Skeletal muscle cell (primary cell): Measurements from ENCODE around the gene SNX14.
A peak's percentile ranks its signal among the peaks of the same experiment; 100 is the strongest.
"Not testable (repeated sequence)": the region's sequence is repeated elsewhere in the genome, so short reads cannot be mapped to it uniquely, and the experiment has no call there.

ENCODE experiments used
- DNase-seq: peaks from one replicate; pipeline ENCODE4 v3.0.0-alpha.2; 2010; ENCODE audit warnings: low read depth
- H3K4me3 ChIP-seq: 2 replicates; pipeline ENCODE4 v1.5.1; 2011; ENCODE audit warnings: low read depth, mild to moderate bottlenecking, control low read depth, low read length, moderate library complexity

The SNX14 gene

DNA sequence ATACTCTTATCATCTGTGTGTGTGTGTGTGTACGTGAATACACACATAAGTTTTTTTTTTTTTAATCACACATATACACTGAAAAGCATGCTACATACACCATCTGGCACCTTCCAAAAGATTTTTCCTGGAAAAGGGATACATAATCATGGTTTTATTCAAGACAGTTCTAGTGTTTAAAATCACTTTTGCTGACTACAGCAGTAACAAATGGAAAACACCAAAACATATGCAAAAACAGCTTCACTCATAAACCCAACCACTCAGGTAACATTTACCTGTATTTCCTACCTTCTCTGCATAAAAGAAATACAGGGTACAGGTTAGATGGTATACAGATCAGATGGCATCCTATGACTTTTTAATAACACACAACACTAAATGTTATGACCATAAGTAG, 2.5 kb downstream of the SNX14 start:
- no peak overlapping the region for H3K4me3 ChIP-seq
- no peak for DNase-seq

DNA sequence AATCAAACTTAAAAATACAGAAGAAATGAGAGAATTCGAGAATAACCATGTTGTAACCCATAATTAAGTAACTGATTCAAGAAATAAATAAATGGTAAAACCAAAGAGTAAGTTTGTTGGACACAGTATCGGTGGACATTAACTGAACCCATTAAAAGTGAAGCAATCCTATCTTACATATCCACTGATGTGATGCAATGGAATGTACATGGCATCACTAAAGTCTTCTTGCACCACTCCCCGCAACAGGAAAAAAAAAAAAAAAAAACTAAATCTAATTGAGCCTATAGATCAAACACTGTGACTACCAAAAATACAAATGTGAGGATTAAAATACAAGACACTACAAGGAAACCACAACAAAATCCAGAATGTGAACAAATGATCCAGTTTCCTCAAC, 7.9 kb downstream of the SNX14 start:
- DNase-seq = no peak
- no peak overlapping the region for H3K4me3 ChIP-seq

DNA sequence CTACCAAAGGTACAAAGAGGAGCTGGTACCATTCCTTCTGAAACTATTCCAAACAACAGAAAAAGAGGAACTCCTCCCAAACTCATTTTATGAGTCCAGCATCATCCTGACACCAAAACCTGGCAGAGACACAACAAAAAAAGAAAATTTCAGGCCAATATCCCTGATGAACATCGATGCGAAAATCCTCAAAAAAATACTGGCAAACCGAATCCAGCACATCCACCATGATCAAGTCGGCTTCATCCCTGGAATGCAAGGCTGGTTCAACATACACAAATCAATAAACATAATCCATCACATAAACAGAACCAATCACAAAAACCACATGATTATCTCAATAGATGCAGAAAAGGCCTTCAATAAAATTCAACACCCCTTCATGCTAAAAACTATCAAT, 10.8 kb downstream of the SNX14 start:
- not testable (repeated sequence) for H3K4me3 ChIP-seq

DNA sequence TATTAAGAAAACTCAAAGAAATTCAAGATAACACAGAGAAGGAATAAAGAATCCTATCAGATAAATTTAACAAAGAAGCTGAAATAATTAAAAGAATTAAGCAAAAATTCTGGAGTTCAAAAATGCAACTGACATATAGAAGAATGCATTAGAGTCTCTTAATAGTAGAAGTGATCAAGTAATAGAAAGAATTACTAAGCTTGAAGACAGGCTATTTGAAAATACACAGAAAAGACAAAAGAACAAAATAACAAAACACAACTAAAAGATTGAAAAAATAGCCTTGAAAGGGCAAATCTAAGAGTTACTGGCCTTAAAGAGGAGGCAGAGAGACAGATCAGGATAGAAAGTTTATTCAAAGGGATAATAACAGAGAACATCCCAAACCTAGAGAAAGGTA, 12.1 kb downstream of the SNX14 start:
- no peak overlapping the region for H3K4me3 ChIP-seq
- DNase-seq = no peak

More for the DNA sequence above, 10.8 kb downstream of the SNX14 start:
- DNase-seq = not testable (repeated sequence)

DNA sequence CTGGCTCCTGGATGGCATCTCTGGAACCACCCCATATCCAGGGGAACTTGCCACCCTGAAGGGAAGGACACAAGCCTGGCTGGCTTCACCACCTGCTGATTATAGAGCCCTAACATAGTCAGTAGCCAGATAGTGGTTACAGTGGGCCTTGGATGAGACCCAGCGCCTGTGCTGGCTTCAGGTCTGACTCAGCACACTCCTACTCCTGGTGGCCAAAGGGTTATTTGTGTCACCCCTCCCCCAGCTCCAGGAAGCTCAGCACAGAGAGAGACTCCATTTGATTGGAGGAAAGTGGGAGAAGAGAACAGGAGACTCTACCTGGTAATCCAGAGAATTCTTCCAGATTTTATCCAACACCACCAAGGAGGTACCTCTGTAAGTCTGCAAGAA, 12.8 kb downstream of the SNX14 start:
- H3K4me3 ChIP-seq = no peak overlapping the region
- DNase-seq = no peak

DNA sequence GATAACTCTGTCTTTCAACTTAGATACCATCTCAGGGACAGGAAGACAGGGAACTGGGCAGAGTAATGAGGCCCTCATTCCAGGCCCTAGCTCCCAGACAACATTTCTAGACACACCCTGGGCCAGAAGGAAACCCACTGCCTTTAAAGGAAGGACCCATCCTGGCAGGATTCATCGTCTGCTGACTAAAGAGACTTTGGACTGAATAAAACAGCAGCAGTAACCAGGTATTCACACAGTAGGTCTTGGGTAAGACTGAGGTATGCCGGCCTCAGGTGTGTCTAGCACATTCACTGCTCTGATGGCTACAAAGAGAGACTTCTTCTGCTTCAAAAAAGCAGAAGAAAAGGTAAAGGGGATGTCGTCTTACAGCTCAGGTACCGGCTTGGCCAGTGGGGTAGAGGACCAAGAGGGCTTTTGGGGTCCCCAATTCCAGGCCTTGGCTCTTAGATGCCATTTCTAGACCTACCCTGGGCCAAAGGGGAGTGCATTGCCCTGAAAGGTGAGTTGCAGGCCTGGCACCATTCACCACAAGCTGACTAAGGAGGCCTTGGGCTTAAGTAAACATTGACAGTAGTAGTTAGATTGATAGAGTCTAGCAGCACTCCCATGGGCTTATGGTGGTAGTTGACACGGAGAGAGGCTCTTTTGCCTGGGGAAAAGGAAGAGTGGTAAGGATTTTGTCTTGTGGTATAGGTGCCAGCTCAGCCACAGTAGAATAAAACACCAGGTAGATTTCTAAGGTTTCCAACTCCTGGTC, 13.4 kb downstream of the SNX14 start:
- DNase-seq = no peak
- H3K4me3 ChIP-seq = no peak overlapping the region

DNA sequence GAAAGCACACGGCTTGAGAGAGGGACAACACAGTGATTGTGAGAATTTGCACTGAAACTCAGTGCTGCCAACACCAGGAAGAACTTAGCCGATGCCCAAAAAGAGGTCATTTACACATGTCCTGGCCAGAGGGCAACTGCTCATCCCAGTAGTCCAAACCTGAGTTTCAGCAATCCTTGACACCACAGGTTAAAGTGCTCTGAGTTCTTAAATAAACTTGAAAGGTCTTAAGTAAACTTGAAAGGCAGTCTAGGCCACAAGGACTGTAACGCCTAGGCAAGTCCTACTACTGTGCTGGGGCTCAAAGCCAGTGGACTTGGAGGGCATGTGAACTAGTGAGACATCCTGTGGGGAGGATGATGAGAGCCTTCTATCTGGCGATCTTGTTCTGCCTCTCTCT, 14.1 kb downstream of the SNX14 start:
- no peak overlapping the region for H3K4me3 ChIP-seq
- DNase-seq = no peak

DNA sequence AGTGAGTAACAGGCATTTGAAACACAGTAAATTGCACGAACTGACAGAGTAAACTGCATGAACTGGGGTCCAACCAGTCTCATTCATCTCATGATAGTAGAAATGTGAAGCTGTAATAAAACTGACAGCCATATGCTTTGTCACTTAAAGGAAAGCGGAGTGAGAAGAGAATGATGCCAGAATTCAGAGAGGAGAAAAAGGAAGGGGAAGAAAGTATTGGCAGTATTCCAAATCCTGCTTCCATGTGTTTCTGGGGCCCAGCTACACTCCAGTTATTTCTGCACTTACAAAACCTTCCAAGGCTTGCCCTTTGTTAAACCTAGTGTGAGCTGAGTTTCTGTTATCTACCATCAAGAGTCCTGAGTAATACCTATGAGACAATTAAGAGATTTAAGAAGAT, 17.2 kb downstream of the SNX14 start:
- DNase-seq = no peak
- H3K4me3 ChIP-seq = no peak overlapping the region

DNA sequence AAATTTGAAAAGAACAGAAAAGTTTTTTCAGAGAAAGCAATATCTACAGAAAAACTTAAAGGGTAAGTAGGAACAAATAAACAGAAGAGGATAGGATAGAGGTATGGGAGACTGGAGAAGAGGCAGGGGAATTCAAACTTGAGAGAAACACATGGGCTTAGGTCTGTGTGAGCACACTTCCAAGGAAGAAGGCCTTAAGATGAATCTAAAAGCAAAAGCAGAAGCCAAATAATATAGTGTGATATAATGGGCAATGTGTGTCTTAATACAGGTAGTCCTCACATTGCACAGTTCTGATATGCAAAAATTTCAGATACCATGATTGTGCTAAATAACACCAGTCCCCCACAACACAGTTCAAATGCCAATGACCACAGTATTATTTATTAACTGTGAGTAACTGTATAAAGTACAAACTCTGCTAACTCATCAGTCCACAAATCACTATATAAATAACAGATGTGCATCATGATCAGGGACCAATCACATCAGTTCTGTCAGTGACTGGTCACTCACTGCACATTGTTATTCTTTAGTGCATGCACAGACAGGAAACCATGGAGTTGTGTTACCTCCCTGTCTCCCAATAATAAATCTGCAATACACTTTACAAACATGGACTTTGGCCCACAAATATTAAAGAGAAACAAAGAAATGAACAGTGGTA, 18.6 kb downstream of the SNX14 start:
- DNase-seq = peak; percentile 42
- H3K4me3 ChIP-seq = no peak overlapping the region

DNA sequence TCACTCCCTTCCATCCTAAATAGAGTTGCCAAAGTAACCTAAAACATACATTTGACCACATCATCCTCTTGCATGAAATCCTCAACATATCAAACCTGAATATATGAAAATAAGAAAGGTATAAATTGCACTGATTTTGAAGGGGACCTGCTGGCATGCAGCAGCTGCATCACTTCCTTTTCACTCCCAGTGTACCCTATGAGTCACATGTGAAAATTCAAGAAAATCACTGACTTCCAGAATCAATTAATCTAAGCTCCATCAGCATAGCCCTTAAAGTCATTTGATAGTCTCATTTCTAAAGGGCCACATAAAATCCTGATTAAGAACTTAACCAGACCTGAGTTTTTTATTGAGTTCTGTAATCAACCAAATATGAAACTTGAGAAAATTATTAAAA, 24.3 kb downstream of the SNX14 start:
- no peak for DNase-seq

DNA sequence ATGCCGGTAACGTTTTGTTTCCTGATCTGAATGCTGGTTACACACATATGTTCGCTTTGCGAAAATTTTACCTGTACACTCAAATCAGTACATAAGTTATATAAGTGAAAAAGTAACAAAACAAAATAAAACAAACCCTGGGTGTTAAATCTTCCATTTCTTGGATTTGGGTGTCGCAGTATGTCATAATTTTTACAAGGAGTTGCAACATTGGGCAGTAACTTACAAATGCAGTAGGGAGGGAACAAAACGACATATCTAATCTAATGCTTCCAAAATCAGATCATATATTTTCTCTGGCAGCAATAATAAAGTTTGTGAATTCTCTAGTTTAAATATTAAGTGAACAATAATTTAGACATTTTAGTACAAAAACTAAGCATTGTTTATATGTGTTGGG, 25.2 kb downstream of the SNX14 start:
- no peak for DNase-seq
- no peak overlapping the region for H3K4me3 ChIP-seq

More for the DNA sequence above, 24.3 kb downstream of the SNX14 start:
- no peak overlapping the region for H3K4me3 ChIP-seq

DNA sequence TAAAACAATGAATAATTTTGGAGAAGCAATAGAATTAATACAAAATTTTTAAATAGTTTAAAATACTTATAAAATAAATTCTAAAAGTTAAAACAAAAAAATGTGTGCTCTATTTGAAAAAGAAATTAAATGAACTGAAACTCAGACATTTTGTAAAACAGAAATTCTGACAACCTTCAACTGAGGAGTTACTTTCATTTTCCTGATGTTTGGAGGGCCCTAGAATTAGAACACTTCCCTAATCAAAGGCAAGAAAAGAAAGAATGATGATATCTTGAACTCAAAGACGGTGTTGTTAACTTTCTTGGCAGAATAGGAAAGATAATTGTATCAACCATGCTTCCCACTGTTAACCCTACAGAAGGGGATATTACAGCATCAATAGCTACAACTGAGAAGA, 27.9 kb downstream of the SNX14 start:
- no peak for DNase-seq
- H3K4me3 ChIP-seq = no peak overlapping the region

DNA sequence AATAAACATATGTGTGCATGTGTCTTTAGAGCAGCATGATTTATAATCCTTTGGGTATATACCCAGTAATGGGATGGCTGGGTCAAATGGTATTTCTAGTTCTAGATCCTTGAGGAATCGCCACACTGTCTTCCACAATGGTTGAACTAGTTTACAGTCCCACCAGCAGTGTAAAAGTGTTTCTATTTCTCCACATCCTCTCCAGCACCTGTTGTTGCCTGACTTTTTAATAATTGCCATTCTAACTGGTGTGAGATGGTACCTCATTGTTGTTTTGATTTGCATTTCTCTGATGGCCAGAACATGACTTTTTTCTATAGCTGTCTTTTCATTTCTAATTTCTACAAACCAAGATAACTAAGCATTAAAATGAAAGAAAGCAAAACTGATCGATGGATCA, 29.4 kb downstream of the SNX14 start:
- DNase-seq, H3K4me3 ChIP-seq: not testable (repeated sequence)

DNA sequence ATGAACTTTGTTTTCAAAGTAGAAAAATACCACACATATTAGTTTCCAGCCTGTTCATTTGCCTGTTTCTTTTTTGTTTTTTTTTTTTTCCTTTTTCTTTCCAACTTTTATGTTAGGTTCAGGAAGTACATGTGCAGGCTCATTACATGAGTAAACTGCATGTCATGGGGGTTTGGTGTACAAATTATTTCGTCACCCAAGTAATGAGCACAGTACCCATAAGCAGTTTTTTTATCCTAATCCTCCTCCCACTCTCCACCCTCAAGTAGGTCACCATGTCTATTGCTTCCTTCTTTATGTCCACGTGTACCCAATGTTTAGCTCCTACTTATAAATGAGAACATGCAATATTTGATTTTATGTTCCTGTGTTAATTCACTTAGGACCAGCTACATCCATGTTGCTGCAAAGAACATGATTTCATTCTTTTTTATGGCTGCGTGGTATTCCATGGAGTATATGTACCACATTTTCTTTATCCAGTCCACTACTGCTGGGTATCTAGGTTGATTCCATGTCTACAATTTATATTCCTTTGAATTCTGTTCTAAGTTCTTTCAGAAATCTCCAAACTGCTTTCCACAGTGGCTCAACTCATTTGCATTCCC, 31.8 kb downstream of the SNX14 start:
- H3K4me3 ChIP-seq = no peak overlapping the region
- peak; percentile 16 for DNase-seq

DNA sequence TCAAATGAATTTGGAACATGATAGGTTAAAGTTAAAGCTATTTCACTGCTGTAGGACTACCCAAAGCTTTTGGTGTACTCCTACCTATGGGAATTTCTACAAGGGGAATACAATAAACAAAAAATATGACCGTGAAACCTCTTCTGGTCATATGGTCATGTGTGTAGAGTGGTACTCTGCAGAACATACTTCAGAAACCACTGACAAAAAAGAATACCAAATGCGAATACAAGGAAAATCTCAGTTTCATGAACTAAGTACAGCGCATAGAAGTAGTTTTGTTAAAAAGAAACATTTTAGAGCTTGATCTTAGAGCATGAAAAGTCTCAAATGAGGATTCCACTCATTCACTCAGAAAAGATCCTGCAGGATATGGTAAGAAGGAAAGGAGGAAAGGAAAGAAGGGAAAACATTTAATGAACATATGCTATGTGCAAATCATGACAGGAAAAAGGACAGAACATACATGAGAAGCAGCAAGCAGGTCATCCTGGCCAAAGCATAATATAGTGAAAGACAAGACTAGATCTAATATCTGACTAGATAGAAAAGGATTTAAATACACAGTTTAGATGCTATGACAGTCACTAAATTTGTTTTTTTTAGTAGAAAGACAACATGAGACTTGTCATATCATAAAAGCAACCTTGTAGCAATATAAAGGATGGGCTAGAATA, 36.5 kb downstream of the SNX14 start:
- H3K4me3 ChIP-seq = no peak overlapping the region

DNA sequence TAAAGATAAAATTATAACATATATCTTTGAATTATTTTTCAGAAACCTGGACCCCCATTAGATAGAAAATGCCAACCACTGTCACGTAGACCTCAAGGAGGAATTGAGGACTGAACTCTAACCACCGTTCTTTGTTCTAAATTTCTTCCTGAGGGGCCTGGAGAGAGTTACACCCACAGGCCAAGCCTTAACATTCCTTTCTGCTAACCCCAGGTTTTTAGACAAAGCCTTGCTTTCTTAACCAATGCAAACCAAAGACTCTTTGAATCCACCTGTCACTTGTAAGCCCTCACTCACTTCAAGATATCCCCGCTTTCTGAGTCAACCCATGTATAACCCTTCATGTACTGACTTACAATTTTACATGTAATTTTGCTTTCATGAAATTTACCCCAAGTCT, 41.0 kb downstream of the SNX14 start:
- no peak overlapping the region for H3K4me3 ChIP-seq
- DNase-seq = no peak

More for the DNA sequence above, 36.5 kb downstream of the SNX14 start:
- no peak for DNase-seq

DNA sequence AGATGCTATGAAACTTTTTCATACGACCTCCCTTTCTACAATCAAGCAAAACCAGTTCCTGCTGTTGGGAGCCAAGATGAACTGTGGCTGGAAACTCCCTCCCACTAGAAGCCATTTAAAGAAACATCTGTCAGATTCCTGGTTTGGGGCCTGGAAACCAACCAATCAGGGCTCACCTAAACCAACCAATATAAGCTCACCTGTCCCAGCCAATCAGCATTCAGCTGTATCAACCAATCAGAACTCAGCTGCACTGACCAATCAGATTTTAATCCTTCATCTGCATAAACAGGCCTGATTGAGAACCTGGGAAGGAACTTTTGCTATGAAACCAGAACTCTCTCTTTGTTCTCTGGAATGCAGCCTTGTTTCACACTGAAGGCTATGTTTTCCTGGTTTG, 42.4 kb downstream of the SNX14 start:
- H3K4me3 ChIP-seq = no peak overlapping the region
- DNase-seq = no peak

DNA sequence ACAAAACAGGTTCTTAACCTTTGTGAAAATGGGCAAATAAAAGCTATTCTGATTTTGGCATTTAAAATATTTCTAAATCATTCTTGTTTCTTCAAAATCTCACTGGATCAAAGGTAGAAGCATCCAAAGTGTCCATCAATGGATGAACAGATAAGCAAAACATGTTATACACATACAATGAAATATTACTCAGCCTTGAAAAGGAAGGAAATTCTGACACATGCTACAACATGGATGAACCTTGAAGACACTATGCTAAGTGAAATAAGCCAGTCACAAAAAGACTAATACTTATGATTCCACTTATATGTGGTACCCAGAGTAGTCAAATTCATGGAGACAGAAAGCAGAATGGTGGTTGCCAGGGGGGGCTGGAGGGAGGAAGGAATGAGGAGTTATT, 45.9 kb downstream of the SNX14 start:
- DNase-seq = no peak
- H3K4me3 ChIP-seq = no peak overlapping the region

DNA sequence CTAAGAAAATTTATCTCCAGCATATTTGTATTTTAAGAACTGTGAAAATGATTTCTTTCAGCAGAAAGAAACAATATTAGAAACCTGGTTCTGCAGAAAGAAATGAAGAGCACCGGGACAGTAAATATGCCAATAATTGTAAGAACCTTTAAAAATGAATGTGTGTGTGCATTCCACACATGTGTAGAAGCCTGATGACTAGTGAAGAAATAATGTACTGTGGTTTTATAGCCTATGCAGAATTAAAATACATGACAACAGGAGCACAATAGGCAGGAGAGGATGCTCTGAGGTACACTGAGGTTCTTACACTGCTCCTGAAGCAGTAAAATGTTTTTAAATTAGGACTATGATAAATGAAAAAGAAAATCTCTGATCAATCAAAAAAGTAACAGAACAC, 48.9 kb downstream of the SNX14 start:
- DNase-seq = no peak

DNA sequence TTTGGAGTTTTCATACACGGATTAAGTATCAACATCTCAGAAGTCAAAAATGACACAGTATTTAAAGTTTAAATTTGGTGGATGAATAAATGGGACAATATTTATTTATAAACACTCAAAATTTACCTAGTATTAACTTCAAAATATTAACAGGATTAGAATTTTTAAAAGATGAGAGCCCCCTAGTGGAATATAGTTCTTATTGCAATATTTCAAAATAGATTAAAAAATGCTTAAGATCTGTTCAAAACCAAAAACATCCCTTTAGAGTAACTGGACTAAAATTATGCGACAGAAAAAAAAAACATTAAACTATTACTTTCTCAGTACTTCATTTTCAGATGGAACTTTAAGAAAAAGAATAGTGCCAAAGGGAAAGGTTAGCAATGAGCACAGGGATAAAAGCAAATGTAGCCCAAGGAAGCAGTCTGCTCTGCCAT, 56.6 kb downstream of the SNX14 start:
- no peak overlapping the region for H3K4me3 ChIP-seq
- DNase-seq = no peak

More for the DNA sequence above, 48.9 kb downstream of the SNX14 start:
- no peak overlapping the region for H3K4me3 ChIP-seq
